Cardiac muscle cell (in vitro differentiated cells and primary cell): ENCODE results near the gene FBXL16. TPM values are rescaled to one million over a fixed set of nuclear protein-coding genes. Genes with fewer than 3 reads are reported as not detected.

Experiments used
- DNase-seq, 2 donors: peaks; one replicate each; pipeline versions ENCODE4 v3.0.0 to v3.0.0-alpha.2; 2010 to 2017; ENCODE audit warnings: low read depth in 1 of 2, low spot score in 1 of 2
- H3K27ac ChIP-seq: fragments of 200-600 bp; sonication (generic); 2 replicates; pipeline ENCODE4 v1.5.1; 2016
- H3K27me3 ChIP-seq: fragments of 200-600 bp; sonication (generic); 2 replicates; pipeline ENCODE4 v1.6.0; 2016; ENCODE audit warnings: control low read depth
- H3K36me3 ChIP-seq: fragments of 200-600 bp; sonication (generic); 2 replicates; pipeline ENCODE4 v1.5.1; 2016; ENCODE audit warnings: control low read depth
- H3K4me1 ChIP-seq: fragments of 200-600 bp; sonication (generic); 2 replicates; pipeline ENCODE4 v1.8.1; 2017; ENCODE audit warnings: low read depth, mild to moderate bottlenecking, mixed run types
- H3K4me3 ChIP-seq: fragments of 200-600 bp; sonication (generic); 2 replicates; pipeline ENCODE4 v1.5.1; 2016; ENCODE audit warnings: mild to moderate bottlenecking
- H3K9me3 ChIP-seq: fragments of 200-600 bp; sonication (generic); 2 replicates; pipeline ENCODE4 v1.5.1; 2017; ENCODE audit warnings: low read depth, mild to moderate bottlenecking, control low read depth
- CTCF ChIP-seq: IDR thresholded peaks from 2 replicates; pipeline ENCODE4 v1.5.1; 2012; ENCODE audit warnings: low read depth, mild to moderate bottlenecking, low read length
- polyA plus RNA-seq: library from polyadenylated mRNA; unstranded; fragments of >200 nt; fragmentation: Nextera tagmentation; extraction: Ambion mirVana; gene quantifications from 2 replicates; pipeline ENCODE4 v1.2.1, GENCODE V29; 2016
- total RNA-seq: library from RNA; depleted of rRNA; stranded (reverse); fragments of >200 nt; gene quantifications from 2 replicates; pipeline ENCODE4 v1.2.3, GENCODE V29; 2016

Gene FBXL16
- total and polyA plus RNA-seq, 2 experiments from 2014 or later = 0.12 to 1.4 TPM

GRCh38 chr16:660459-661183 lies 45.0 kb downstream of the FBXL16 start:
- no peaks in the 10 kb centered on the region for H3K27me3 ChIP-seq
- DNase-seq = peak; percentile 86 to 96
- H3K27ac ChIP-seq = no peak overlapping the region
- TF ChIP-seq CTCF = peak; percentile 39
- no peaks in the 10 kb centered on the region for H3K4me1 ChIP-seq
- H3K4me3 ChIP-seq = no peak overlapping the region
- no peaks in the 10 kb centered on the region for H3K36me3 ChIP-seq
- no peaks in the 10 kb centered on the region for H3K9me3 ChIP-seq

GRCh38 chr16:660132-660458 lies 45.5 kb downstream of the FBXL16 start:
- no peak for DNase-seq
- H3K4me3 ChIP-seq = no peak overlapping the region
- H3K27ac ChIP-seq = no peak overlapping the region
- no peaks in the 10 kb centered on the region for H3K9me3 ChIP-seq
- no peaks in the 10 kb centered on the region for H3K36me3 ChIP-seq
- no peaks in the 10 kb centered on the region for H3K4me1 ChIP-seq
- no peaks in the 10 kb centered on the region for H3K27me3 ChIP-seq
- no peak for TF ChIP-seq CTCF

- no peak for TF ChIP-seq CTCF
- no peak overlapping the region for H3K27ac ChIP-seq
- no peaks in the 10 kb centered on the region for H3K36me3 ChIP-seq
- no peaks in the 10 kb centered on the region for H3K9me3 ChIP-seq
- no peaks in the 10 kb centered on the region for H3K27me3 ChIP-seq
- H3K4me3 ChIP-seq = no peak overlapping the region
- DNase-seq = no peak
- H3K4me1 ChIP-seq = no peaks in the 10 kb centered on the region
Observed at GRCh38 chr16:659618-660017, 46.0 kb downstream of the FBXL16 start.

- Histone ChIP-seq H3K27me3 (no peaks in the 10 kb centered on the region), H3K4me3 (no peak overlapping the region), H3K27ac (no peak overlapping the region), H3K4me1 (no peaks in the 10 kb centered on the region), H3K9me3 (no peaks in the 10 kb centered on the region), H3K36me3 (no peaks in the 10 kb centered on the region)
- TF ChIP-seq CTCF = peak; percentile 15
- no peak for DNase-seq
Observed at GRCh38 chr16:658679-659571, 46.7 kb downstream of the FBXL16 start.

- H3K9me3 ChIP-seq = no peaks in the 10 kb centered on the region
- H3K36me3 ChIP-seq = no peaks in the 10 kb centered on the region
- no peaks in the 10 kb centered on the region for H3K4me1 ChIP-seq
- no peak overlapping the region for H3K27ac ChIP-seq
- no peak for TF ChIP-seq CTCF
- DNase-seq = no peak
- H3K4me3 ChIP-seq = no peak overlapping the region
- no peaks in the 10 kb centered on the region for H3K27me3 ChIP-seq
Observed at GRCh38 chr16:657487-657886, 48.1 kb downstream of the FBXL16 start.
